GM21367 (cell line): ENCODE results near the gene ANXA2.
"Not testable (repeated sequence)": the region's sequence is repeated elsewhere in the genome, so short reads cannot be mapped to it uniquely, and the experiment has no call there.

Experiments used
- ATAC-seq: cut with Tn5 transposase; IDR thresholded peaks from one replicate; pipeline ENCODE4 v1.9.1; 2021; ENCODE audit not compliant: unreplicated experiment

Gene ANXA2

GRCh38 chr15:60411774-60412425 is 14.1 kb upstream of the ANXA2 start:
- ATAC-seq, result no peak

GRCh38 chr15:60410350-60410749 is 12.6 kb upstream of the ANXA2 start:
- ATAC-seq, result not testable (repeated sequence)

DNA sequence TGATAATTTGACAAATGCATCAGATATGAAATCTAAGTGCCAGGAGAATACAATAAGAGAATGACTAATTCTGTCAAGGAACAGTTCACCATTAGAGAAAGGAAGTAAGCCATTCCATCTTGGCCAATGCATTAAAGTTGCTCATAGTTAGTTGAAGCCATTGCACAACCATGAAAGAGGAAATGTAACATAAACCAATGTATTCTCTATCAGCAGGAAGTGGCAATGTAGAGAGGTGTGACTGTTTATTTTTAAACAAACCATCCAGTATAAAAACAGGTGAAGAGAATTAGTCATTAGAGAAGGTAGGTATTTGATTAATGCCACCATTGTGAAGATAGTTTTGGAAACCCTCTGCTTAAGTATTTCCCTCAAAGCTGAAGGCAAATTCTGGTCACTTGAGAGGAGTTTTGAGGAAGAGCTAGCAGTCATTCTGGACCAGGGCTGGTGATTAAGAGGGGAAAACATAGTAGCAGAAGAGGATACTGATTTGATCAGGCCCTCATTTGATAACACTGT is 10.7 kb upstream of the ANXA2 start:
- ATAC-seq, result no peak

DNA sequence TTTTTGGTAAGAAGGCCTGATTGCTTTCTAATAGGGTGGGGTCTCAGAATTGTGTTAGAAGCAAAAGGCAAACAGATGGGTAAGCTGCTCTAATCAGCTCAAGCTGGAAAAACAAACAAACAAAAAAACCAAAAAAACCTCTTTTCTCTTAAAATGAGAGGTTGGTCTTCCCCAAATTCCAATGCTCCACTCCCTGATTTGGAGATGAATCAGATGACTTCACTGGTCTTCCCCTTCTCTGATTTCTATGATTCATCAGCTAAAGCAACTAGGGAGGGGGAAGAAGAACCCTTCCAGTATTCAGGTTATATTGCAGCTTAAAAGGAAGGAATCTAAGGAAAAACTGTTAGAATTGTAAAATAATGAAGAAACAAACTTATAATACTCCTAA is 9.6 kb upstream of the ANXA2 start:
- no peak for ATAC-seq

DNA sequence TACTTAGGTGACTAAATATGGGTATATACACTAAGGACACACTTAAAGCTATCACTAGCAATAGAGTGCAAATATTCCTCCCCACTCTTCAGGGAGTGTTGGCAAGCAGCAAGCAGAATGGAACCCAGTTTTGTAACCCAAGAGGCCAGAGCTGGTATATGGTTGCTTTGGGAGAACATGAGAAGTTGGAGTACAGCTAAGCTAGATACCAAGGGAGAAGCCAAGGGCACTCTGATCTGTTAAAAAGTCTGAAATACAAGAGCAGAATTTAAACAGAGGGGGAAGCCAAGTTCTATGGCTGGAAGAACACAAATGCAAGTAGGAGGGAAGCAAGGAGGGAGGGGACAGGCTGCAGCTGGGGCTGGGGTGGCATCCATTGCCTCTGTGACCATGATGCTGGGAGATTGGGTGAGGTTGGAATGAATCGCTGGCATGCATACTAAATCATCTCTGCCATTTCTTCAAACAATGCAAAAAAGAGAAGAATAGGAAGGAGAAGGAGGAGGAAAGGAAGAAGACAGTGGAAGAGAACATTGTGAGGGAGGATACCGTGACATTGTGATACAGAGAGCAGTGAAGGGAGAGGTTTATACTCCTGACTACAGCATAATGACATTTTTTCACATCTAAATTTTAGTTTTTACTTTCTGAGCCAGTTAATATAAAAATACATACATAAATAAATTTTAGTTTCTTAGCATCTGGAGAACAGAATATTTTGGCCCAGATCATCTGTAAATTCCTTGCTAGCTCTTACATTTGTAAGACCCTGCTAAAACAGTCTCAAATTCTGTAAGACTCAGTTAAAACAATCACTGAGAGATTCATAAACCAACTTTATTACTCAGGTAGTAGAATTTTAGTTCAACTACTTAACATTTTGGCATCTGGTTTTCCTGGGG is 9.0 kb upstream of the ANXA2 start:
- ATAC-seq, result no peak

GRCh38 chr15:60405399-60405798 is 7.6 kb upstream of the ANXA2 start:
- ATAC-seq, result no peak

- ATAC-seq, result not testable (repeated sequence)
Observed at GRCh38 chr15:60404351-60404750, 6.6 kb upstream of the ANXA2 start.

DNA sequence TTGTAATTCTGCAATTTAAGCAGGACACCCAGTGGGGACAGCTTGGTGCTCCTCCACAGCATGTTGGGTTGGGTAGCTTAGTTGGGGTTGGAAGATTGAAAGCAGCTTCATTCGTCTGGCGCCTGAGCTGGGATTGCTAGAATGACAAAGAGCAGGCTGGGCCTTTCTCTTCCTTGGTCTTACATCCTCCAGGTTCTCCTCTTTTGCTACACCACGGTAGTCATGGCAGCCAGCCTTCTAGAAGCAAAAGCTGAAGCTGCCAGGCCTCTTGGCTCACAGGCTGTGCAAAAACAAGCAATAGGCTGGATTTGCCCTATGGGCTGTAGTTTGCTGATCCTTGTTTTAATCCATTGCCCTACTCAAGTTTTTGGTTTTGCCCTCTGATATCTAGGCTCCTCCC is 3.2 kb upstream of the ANXA2 start:
- no peak for ATAC-seq

DNA sequence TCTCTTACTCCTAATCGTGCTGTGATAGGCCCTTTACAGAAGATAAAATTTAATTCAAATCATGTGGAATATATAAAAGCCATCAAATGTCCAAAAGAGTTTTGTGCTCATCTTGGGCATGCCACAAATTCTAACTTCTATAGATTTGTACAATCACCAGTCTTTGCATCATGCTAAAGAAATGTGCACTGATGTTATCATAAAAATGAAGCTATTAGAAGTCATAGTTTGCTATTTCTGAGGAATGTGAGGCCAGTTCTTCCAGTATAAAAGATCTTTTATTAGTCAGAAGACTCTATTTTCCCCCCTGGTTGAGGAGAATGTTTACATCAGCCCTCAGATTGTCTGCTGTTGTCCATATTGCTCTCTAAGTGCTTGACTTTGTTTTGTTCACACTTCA is 2.1 kb upstream of the ANXA2 start:
- no peak for ATAC-seq

DNA sequence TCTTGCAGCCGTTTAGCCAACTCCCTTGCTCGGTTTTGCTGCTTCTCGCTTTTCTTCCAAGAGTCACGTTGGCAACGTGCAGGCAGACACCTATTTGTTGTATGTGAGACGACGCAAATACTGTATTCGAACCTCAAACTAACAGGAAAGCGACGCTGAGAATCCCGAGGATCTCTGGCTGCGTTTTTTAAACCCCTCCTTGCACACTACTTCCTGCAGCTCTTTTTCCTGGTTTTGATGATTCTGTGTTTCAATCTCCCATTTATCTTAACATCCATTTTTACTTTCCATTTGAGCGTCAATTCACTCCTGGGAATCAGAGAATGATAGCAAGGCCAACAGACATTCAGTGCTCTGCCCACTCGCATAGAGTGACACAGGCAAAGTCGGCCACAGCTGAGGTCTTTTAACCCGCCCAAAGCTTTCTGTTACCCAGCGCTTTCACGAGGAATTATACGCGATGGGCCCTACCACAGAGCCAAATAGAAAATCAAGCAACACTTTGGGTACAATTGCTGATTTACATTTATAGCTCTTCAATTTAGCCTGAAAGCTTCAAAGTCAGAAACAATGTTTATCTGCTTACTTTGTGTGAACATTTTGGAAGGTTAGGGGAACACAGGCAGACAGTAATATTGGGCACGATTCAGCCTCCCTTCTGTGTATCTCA is 1.6 kb upstream of the ANXA2 start:
- ATAC-seq, result no peak

DNA sequence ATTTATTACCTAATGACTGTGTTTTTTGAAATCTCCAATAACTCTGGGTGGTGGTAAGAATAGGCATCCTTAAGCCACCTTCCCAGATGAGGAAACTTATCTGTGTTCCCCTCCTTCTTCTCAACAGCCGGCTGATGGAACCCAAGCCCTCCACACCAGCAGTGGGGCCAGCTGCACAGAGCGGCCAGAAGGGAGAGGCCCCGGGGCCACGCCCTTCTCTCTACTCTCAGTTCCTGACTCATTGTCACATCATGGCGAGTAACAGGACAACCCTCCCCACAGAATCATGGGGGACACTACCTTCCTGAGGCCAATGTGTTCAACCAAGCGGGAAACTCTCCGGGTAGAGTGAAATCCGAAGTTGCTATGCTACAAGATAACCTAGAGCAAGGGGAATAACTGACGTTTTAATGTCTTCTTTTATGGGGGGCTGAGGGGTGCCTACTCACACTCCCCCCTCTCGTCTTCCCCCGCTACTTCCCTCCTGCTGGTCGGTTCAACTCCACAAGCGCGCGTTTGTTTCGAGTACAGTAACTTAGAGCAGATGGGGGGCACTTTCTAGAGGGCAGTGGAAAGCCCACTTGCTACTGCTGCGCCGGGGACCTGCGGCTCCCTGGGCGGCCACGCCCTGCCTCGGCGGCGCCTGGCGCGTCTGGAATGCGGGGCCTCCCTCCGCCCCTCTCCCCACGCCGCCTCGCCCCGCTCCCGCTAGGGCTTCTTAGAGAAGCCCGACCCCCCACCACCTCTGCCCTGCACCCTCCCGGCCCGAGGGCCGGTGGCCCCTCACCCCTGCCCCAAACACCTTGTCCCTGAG is 621 bp downstream of the ANXA2 start:
- peak; percentile 73 for ATAC-seq

DNA sequence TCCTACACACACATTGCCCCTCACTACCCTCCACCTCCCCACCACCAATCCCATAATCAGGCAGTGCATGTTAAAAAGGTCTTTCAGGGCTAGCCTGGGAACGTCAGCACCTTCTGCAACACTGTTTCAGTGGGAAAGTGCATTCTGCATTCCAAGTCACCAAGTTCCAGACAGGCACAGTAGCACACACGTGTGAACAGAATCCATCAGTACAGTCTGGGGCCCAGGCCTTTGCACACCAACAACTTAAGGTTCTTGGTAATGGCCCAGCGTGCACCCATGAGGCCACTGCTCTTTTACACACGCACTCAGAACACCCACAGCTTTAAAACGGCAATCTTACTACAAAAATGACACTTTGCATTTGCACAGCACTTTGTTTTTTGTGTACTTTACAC is 1.2 kb downstream of the ANXA2 start:
- no peak for ATAC-seq

- no peak for ATAC-seq
Observed at GRCh38 chr15:60396100-60396499, 1.7 kb downstream of the ANXA2 start.

GRCh38 chr15:60395276-60396011 is 2.3 kb downstream of the ANXA2 start:
- ATAC-seq, result no peak

- ATAC-seq, result no peak
Observed at GRCh38 chr15:60394689-60395097, 3.1 kb downstream of the ANXA2 start.

GRCh38 chr15:60392986-60393790 is 4.6 kb downstream of the ANXA2 start:
- ATAC-seq, result no peak

DNA sequence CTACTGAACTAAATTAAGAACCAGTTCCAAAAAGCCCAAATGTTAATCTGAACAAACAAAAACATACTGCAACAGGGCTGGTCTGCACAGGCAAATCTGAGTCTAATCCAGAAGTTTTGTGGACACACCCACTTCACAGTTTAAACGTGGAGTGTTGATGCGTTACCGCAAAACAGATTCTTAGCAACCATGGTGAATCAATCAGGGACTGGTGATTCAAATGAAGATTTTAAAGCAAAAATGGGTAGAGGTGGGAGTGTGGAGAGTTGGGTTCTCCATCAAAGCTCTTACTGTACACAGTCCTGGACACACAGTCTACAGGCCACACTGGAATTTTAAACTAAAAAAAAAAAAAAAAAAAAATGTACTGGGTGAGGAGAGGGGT is 5.2 kb downstream of the ANXA2 start:
- no peak for ATAC-seq

GRCh38 chr15:60391722-60392315 is 6.0 kb downstream of the ANXA2 start:
- no peak for ATAC-seq
